HEK293 (cell line): ENCODE data around the gene TMEM8B.

Source experiments
- CTCF ChIA-PET: fragments of 350-600 bp; formaldehyde crosslinking; extraction: SDS; loops from one replicate; lab custom pipeline; 2021; ENCODE audit warnings: antibody characterized with exemption; lab: Yijun Ruan, JAX
- POLR2A ChIA-PET: fragments of 300-600 bp; formaldehyde crosslinking; extraction: SDS; loops from one replicate; lab custom pipeline; 2020; ENCODE audit warnings: antibody characterized with exemption, inconsistent platforms; lab: Yijun Ruan, JAX
- H3K27ac ChIP-seq: fragments of 200-500 bp; sonication (Bioruptor generic); 2 replicates; pipeline ENCODE4 v1.5.1; 2014; ENCODE audit warnings: low read depth, low read length, control low read depth, inconsistent platforms; ENCODE audit errors: extremely low read depth
- H3K36me3 ChIP-seq, 2 experiments: fragments of 200-500 bp in 1 of 2; sonication (Bioruptor generic) in 1 of 2; 1 replicate in 1 of 2; 2 replicates in 1 of 2; pipeline ENCODE4 v1.5.1; 2014 to 2017; ENCODE audit warnings: inconsistent platforms in 2 of 2, low read length in 2 of 2; ENCODE audit not compliant: control insufficient read depth in 2 of 2, insufficient read depth in 1 of 2
- H3K4me1 ChIP-seq: fragments of 200-500 bp; sonication (Bioruptor generic); 2 replicates; pipeline ENCODE4 v1.5.1; 2014; ENCODE audit warnings: mild to moderate bottlenecking, low read length, inconsistent platforms; ENCODE audit not compliant: control insufficient read depth, insufficient read depth
- H3K4me3 ChIP-seq: 2 replicates; pipeline ENCODE4 v1.5.1; 2011; ENCODE audit warnings: low read depth, mild to moderate bottlenecking, control low read depth, low read length, moderate library complexity
- H3K9me3 ChIP-seq: fragments of 200-500 bp; sonication (Bioruptor generic); 2 replicates; pipeline ENCODE4 v1.5.1; 2014; ENCODE audit warnings: low read depth, low read length, inconsistent platforms; ENCODE audit not compliant: control insufficient read depth, insufficient read depth
- GFI1B ChIP-seq: fragments of 450-650 bp; formaldehyde crosslinking; IDR thresholded peaks from 2 replicates; pipeline ENCODE4 v1.5.1; 2016; ENCODE audit warnings: missing biosample characterization, missing genetic modification characterization
- GLI2 ChIP-seq: fragments of 450-650 bp; formaldehyde crosslinking; IDR thresholded peaks from 2 replicates; pipeline ENCODE4; 2017; ENCODE audit warnings: missing biosample characterization, missing genetic modification characterization, low read depth, borderline replicate concordance
- PBX3 ChIP-seq: sonication (generic); formaldehyde crosslinking; IDR thresholded peaks from 2 replicates; pipeline ENCODE4 v1.8.1; 2022; ENCODE audit warnings: mild to moderate bottlenecking, moderate library complexity, missing genetic modification reagents
- ZBTB10 ChIP-seq: fragments of 450-650 bp; formaldehyde crosslinking; IDR thresholded peaks from 2 replicates; pipeline ENCODE4 v1.5.1; 2016; ENCODE audit warnings: missing biosample characterization, missing genetic modification characterization
- ZNF10 ChIP-seq: fragments of 450-650 bp; formaldehyde crosslinking; IDR thresholded peaks from 2 replicates; pipeline ENCODE4 v1.5.1; 2017; ENCODE audit warnings: missing biosample characterization, missing genetic modification characterization
- ZNF2 ChIP-seq: fragments of 450-650 bp; formaldehyde crosslinking; IDR thresholded peaks from 2 replicates; pipeline ENCODE4 v1.5.1; 2016; ENCODE audit warnings: missing biosample characterization, missing genetic modification characterization
- ZNF23 ChIP-seq: fragments of 450-650 bp; formaldehyde crosslinking; IDR thresholded peaks from 2 replicates; pipeline ENCODE4 v1.5.1; 2016; ENCODE audit warnings: missing biosample characterization, missing genetic modification characterization, borderline replicate concordance
- ZNF404 ChIP-seq: fragments of 450-650 bp; formaldehyde crosslinking; IDR thresholded peaks from 2 replicates; pipeline ENCODE4 v1.5.1; 2017; ENCODE audit warnings: missing biosample characterization, missing genetic modification characterization
- ZNF426 ChIP-seq: fragments of 450-650 bp; formaldehyde crosslinking; IDR thresholded peaks from 2 replicates; pipeline ENCODE4 v1.5.1; 2017; ENCODE audit warnings: missing biosample characterization, missing genetic modification characterization, mild to moderate bottlenecking, inconsistent platforms, moderate library complexity
- ZNF433 ChIP-seq: fragments of 450-650 bp; formaldehyde crosslinking; IDR thresholded peaks from 2 replicates; pipeline ENCODE4 v1.5.1; 2016; ENCODE audit warnings: missing biosample characterization, missing genetic modification characterization, low read depth
- ZNF48 ChIP-seq: fragments of 450-650 bp; formaldehyde crosslinking; IDR thresholded peaks from 2 replicates; pipeline ENCODE4 v1.5.1; 2016; ENCODE audit warnings: missing biosample characterization, missing genetic modification characterization
- ZNF488 ChIP-seq: fragments of 450-650 bp; formaldehyde crosslinking; IDR thresholded peaks from 2 replicates; pipeline ENCODE4 v1.5.1; 2016; ENCODE audit warnings: missing biosample characterization, missing genetic modification characterization
- ZNF510 ChIP-seq: fragments of 450-650 bp; formaldehyde crosslinking; IDR thresholded peaks from 2 replicates; pipeline ENCODE4 v1.5.1; 2018; ENCODE audit warnings: mild to moderate bottlenecking, missing genetic modification characterization, missing biosample characterization; ENCODE audit not compliant: insufficient replicate concordance
- ZNF704 ChIP-seq: fragments of 450-650 bp; formaldehyde crosslinking; IDR thresholded peaks from 2 replicates; pipeline ENCODE4 v1.5.1; 2016; ENCODE audit warnings: missing biosample characterization, missing genetic modification characterization
- ZNF707 ChIP-seq: fragments of 450-650 bp; formaldehyde crosslinking; IDR thresholded peaks from 2 replicates; pipeline ENCODE4 v1.5.1; 2016; ENCODE audit warnings: missing biosample characterization, missing genetic modification characterization

TMEM8B gene

GRCh38 chr9:35836595-35836994 lies 7.6 kb downstream of the TMEM8B start:
- Histone ChIP-seq H3K27ac (no peak overlapping the region), H3K36me3 (peaks cover 0 to 13% of the 10 kb centered on the region in 2 experiments; a peak in 1 of 3 replicates), H3K4me1 (no peaks in the 10 kb centered on the region; the same call in 1 of the 2 replicates), H3K4me3 (no peak overlapping the region), H3K9me3 (no peaks in the 10 kb centered on the region)
- TF ChIP-seq ZNF23 (tag by site-specific recombination) (no peak), PBX3 (CRISPR knock-in tag) (no peak), ZNF404 (tag by site-specific recombination) (no peak), GFI1B (no peak), ZNF488 (tag by site-specific recombination) (no peak)
- ChIA-PET CTCF (interaction anchor here (0.6 to 3.9 kb wide), 9 partner anchors 7 to 225 kb away, joined by 3 to 28 read pairs (median 6); no protein-coding TSS in a partner anchor), POLR2A (no interaction called here)

GRCh38 chr9:35839926-35840325 lies 10.9 kb downstream of the TMEM8B start:
- Histone ChIP-seq H3K36me3 (peaks cover 0 to 19% of the 10 kb centered on the region in 2 experiments; a peak in 1 of 3 replicates), H3K9me3 (no peaks in the 10 kb centered on the region), H3K4me3 (no peak overlapping the region), H3K27ac (no peak overlapping the region), H3K4me1 (no peaks in the 10 kb centered on the region)
- POLR2A ChIA-PET, result no interaction called here
- TF ChIP-seq ZNF2 (tag by site-specific recombination), result no peak
- TF ChIP-seq ZNF704 (tag by site-specific recombination), result no peak
- no peak for TF ChIP-seq ZNF48 (tag by site-specific recombination)
- TF ChIP-seq ZBTB10 (tag by site-specific recombination), result no peak
- TF ChIP-seq ZNF510 (tag by site-specific recombination), result no peak
- no peak for TF ChIP-seq ZNF426 (tag by site-specific recombination)
- no peak for TF ChIP-seq ZNF433 (tag by site-specific recombination)
- no peak for TF ChIP-seq ZNF10 (tag by site-specific recombination)
- CTCF ChIA-PET, result interaction anchor here (0.7 to 2.2 kb wide), 5 partner anchors 11 to 106 kb away, joined by 3 to 11 read pairs (median 4); no protein-coding TSS in a partner anchor

- H3K4me3 ChIP-seq, result no peak overlapping the region
- H3K4me1 ChIP-seq, result no peaks in the 10 kb centered on the region
- CTCF ChIA-PET, result interaction anchor here (0.6 to 2.2 kb wide), 5 partner anchors 15 to 105 kb away, joined by 4 to 11 read pairs (median 5); no protein-coding TSS in a partner anchor
- no peaks in the 10 kb centered on the region for H3K9me3 ChIP-seq
- TF ChIP-seq PBX3 (CRISPR knock-in tag) (no peak), ZNF707 (no peak), GLI2 (tag by site-specific recombination) (no peak)
- POLR2A ChIA-PET, result no interaction called here
- no peak overlapping the region for H3K27ac ChIP-seq
- H3K36me3 ChIP-seq, result peaks cover 0 to 11% of the 10 kb centered on the region in 2 experiments; a peak in 1 of 3 replicates
Observed at GRCh38 chr9:35840881-35841644, 12.0 kb downstream of the TMEM8B start.
